ENCODE results near the gene CCDC9. TPM values are rescaled to one million over a fixed set of nuclear protein-coding genes. Genes with fewer than 3 reads are reported as not detected.

The CCDC9 gene
- total RNA-seq (10 to 100 TPM; 17.5 to 65.7 (median 37.0) TPM), polyA plus RNA-seq (10 to 100 TPM; 14.8 to 40.4 TPM)
- long read RNA-seq, donor 1, partial matches to known transcripts, result 2 of 3 reads
- long read RNA-seq, donor 1, other reads (novel, unspliced or antisense), result 1 of 3 reads
- long read RNA-seq, donor 2, partial matches to known transcripts, result 0 of 3 reads
- long read RNA-seq, donor 2, other reads (novel, unspliced or antisense), result 0 of 3 reads
- long read RNA-seq, donor 3, transcript CCDC9-201 (12 exons, 2,093 nt), result major isoform, 11 of 24 reads
- long read RNA-seq, donor 3, partial matches to known transcripts, result 3 of 24 reads
- long read RNA-seq, donor 3, other reads (novel, unspliced or antisense), result 10 of 24 reads

DNA sequence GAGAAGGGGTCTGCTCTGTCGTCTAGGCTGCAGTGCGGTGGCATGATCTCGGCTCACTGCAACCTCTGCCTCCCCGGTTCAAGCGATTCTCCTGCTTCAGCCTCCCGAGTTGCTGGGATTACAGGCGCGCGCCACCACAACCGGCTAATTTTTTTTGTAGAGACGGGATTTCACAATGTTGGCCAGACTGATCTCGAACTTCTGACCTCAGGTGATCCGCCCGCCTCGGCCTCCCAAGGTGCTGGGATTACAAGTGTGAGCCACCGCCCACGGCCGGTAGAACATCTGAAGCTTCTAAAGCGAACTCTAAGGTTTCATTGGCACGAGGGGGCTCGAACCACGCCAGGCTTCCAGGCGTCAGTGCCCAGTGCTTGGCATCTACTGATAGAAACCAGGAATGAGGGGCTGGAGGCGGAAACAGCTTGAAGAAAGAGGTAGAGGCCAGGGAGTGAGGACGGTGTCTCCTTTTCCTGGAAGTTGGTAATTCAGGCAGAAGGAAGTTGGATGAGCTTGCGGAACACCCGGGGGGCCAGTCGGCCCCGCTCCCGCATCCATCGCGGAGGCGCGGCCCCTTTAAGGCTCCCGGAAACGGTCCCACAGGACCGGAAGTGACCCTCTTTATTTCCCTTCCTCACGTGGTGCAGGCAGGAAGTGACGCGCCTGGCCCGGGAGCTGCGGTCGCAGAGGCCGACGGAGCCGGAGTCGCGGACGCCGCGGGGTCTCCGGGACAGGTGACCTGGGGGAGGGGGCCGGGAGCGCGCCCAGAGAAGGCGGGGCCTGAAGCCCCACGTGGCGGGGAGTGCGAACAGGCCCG is at the start of gene CCDC9:
CCDC9 (plus strand) TSS at position 647 of the 814 bp plus-strand sequence. CDS start 1,876 bp downstream, outside the sequence.
- 10 to 19% (median 16%) methylated on average over 48 to 60 of the region's 60 CpGs for WGBS, 3 donors
- no peaks in the 10 kb centered on the region for H3K27me3 ChIP-seq

DNA sequence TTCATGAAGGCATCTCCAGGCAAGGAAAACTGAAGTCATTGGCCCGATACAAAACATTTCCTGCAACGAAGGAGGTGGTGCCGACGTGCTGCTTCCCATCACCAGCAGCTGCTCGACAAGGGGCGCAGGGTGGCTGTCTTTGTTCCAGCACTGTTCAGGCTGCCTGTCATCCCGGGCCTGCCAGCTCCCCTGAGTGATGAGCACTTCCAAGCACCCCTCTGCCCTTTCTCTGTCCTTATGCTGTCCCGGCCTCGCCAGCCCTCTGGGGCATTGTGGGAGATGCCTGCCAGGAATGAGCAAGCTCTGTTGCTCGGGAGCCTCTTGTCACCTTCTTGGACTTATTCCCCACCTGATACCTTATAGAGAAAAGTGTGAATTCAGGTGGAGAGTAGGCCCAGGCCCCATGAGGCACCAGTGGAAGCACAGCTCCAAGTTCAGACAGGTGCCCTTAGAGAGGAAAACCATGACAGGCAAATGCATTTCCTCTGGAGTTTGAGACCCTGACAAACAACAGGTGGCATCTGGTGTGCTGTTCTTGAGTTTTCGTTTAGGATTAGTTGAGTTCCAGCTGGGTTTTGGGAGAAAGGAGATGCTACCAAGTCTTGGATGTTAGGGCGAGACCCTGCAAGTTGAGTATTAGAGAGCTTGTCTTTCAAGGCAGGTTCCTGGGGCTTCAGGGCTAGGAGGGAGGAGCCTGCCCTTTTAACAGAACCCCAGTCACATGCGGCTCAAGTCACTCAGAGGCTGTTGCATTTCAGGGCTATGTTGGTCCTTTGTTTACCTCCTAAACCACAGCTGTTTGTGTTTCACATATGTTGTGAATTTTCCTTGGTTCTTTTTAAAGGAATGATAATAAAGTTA is 46.8 kb upstream of the CCDC9 start:
- intact Hi-C loops (cut with DNase I), result loop anchor here in 2 of 4 donors (5.0 to 10.0 kb wide), 2 partner anchors 38 to 65 kb away; no protein-coding TSS in a partner anchor
- Histone ChIP-seq H3K27me3 (no peaks in the 10 kb centered on the region), H3K4me1 (ENCODE audit: insufficient read depth) (peaks cover 1% of the 10 kb centered on the region), H3K36me3 (no peaks in the 10 kb centered on the region), H3K9me3 (no peaks in the 10 kb centered on the region), H3K27ac (no peak overlapping the region), H3K4me3 (no peak overlapping the region)
- WGBS, 3 donors, result 54 to 71% (median 61%) methylated on average over 13 of the region's 13 CpGs
- TF ChIP-seq, protein P1, sequence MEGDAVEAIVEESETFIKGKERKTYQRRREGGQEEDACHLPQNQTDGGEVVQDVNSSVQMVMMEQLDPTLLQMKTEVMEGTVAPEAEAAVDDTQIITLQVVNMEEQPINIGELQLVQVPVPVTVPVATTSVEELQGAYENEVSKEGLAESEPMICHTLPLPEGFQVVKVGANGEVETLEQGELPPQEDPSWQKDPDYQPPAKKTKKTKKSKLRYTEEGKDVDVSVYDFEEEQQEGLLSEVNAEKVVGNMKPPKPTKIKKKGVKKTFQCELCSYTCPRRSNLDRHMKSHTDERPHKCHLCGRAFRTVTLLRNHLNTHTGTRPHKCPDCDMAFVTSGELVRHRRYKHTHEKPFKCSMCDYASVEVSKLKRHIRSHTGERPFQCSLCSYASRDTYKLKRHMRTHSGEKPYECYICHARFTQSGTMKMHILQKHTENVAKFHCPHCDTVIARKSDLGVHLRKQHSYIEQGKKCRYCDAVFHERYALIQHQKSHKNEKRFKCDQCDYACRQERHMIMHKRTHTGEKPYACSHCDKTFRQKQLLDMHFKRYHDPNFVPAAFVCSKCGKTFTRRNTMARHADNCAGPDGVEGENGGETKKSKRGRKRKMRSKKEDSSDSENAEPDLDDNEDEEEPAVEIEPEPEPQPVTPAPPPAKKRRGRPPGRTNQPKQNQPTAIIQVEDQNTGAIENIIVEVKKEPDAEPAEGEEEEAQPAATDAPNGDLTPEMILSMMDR (IDR thresholded peaks at IDR 0.05), result no peak
- no peak for DNase-seq

More for the DNA sequence above, at the start of gene CCDC9:
- Histone ChIP-seq H3K9me3 (no peaks in the 10 kb centered on the region), H3K4me1 (ENCODE audit: insufficient read depth) (peaks cover 7% of the 10 kb centered on the region), H3K36me3 (no peaks in the 10 kb centered on the region), H3K4me3 (peak within 1 kb of the TSS; percentile 65), H3K27ac (peak within 1 kb of the TSS; percentile 80 to 95)
- TF ChIP-seq, protein P1 (IDR thresholded peaks at IDR 0.05), result no peak
- peak; percentile 98 for TF ChIP-seq POLR2A (IDR thresholded peaks at IDR 0.05)
- peak; percentile 87 for TF ChIP-seq EP300 (IDR thresholded peaks at IDR 0.05)
- peak; percentile 96 to 98 (median 97) for DNase-seq
- intact Hi-C loops (cut with DNase I), result no loop called here

DNA sequence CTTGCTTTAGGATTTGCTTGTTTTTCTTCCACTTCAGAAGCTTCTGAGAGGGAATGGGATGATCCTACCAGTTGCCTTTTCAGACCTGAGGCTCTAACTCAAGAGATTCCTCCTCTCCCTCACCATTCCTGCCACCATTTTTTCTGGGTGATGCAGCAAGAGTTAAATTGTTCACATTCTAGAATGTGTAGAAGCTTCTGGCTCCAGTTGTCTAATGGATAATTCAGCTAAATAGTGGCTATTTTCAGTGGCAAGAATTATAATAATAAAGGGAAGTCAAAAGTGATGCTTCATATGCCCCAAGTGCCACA is 46.2 kb upstream of the CCDC9 start:
- H3K4me3 ChIP-seq, result no peak overlapping the region
- H3K36me3 ChIP-seq, result no peaks in the 10 kb centered on the region
- no peak for DNase-seq
- no peaks in the 10 kb centered on the region for H3K27me3 ChIP-seq
- no peaks in the 10 kb centered on the region for H3K9me3 ChIP-seq
- intact Hi-C loops (cut with DNase I), result loop anchor here in 1 of 4 donors (5.0 kb wide), 1 partner anchor 37 kb away; no protein-coding TSS in a partner anchor
- TF ChIP-seq POLR2A (IDR thresholded peaks at IDR 0.05), result no peak
- TF ChIP-seq, protein P1 (IDR thresholded peaks at IDR 0.05), result no peak
- TF ChIP-seq EP300 (IDR thresholded peaks at IDR 0.05), result no peak
- peaks cover 1% of the 10 kb centered on the region for H3K4me1 ChIP-seq (ENCODE audit: insufficient read depth)
- no peak overlapping the region for H3K27ac ChIP-seq

DNA sequence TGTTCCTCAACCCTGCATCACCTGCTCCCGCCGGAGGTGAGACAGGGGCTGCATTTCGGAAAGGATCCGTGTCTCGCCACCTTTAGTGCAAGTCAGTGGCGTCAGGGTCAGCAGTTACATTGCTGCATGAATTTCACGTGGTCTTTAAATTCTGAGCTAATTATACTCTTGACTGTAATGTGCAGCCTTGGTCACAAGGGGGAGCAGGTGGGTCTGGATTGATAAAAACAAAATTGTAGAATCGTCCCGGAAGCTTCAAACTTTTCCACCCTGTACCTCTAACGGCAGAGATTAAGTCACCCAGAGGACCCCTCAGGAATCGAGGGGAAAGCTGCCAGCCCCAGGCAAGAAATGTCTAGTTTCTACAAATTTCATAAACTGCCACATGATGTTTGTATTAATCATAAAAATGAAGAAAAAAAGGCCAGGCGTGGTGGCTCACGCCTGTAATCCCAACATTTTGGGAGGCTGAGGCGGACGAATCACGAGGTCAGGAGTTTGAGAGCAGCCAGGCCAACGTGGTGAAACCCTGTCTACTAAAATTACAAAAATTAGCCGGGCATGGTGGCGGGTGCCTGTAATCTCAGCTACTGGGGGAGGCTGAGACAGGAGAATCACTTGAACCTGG is 45.5 kb upstream of the CCDC9 start:
- no peak overlapping the region for H3K27ac ChIP-seq
- WGBS, 3 donors, result 31 to 37% (median 32%) methylated on average over 19 of the region's 19 CpGs
- no peaks in the 10 kb centered on the region for H3K9me3 ChIP-seq

More for the DNA sequence above, 45.5 kb upstream of the CCDC9 start:
- intact Hi-C loops (cut with DNase I), result loop anchor here in 1 of 4 donors (5.0 kb wide), 1 partner anchor 36 kb away; no protein-coding TSS in a partner anchor
- peak; percentile 69 to 89 (median 73) for DNase-seq
- H3K4me3 ChIP-seq, result no peak overlapping the region
- TF ChIP-seq, protein P1 (IDR thresholded peaks at IDR 0.05), result peak; percentile 41 to 85 (median 84)
- TF ChIP-seq EP300 (IDR thresholded peaks at IDR 0.05), result no peak
- peaks cover 1% of the 10 kb centered on the region for H3K4me1 ChIP-seq (ENCODE audit: insufficient read depth)
- no peaks in the 10 kb centered on the region for H3K36me3 ChIP-seq
- no peaks in the 10 kb centered on the region for H3K27me3 ChIP-seq
